HCT116 (cell line): ENCODE measurements around the gene UXS1. TPM values are rescaled to one million over a fixed set of nuclear protein-coding genes. Genes with fewer than 3 reads are reported as not detected.

Source experiments
- ATAC-seq: fragments of 200-7000 bp; cut with Tn5 transposase; 2 replicates; pipeline ENCODE4 v1.9.1; 2020; ENCODE audit warnings: mild to moderate bottlenecking, moderate library complexity
- BruUV-seq: library from RNA; stranded (reverse); fragments of 400-500 nt; replicated peaks from 2 replicates; lab custom pipeline; 2021; lab: Mats Ljungman, UMichigan
- CTCF ChIA-PET: fragments of 300-600 bp; sonication (Branson Sonifier 250); formaldehyde crosslinking; loops from one replicate; lab custom pipeline; 2021; ENCODE audit warnings: antibody characterized with exemption; lab: Charles Lee
- POLR2A ChIA-PET: fragments of 300-600, 350-600 bp; sonication (Branson Sonifier 250); formaldehyde crosslinking; loops from one replicate; lab custom pipeline; 2021; ENCODE audit warnings: antibody characterized with exemption; lab: Charles Lee
- RAD21 ChIA-PET, 2 experiments: fragments of 300-600 bp; sonication (Branson Sonifier 250); formaldehyde crosslinking; loops; one replicate each; lab custom pipeline; 2023; ENCODE audit warnings: low total read pairs in 2 of 2; ENCODE audit not compliant: uncharacterized antibody in 2 of 2, unreplicated experiment in 2 of 2, low non-redundant PET in 1 of 2; lab: Charles Lee
- DNase-seq: peaks from one replicate; pipeline ENCODE4 v3.0.0-alpha.2; 2010; ENCODE audit warnings: low read depth, low spot score
- H2AFZ ChIP-seq: fragments of 200-600 bp; shearing (Covaris generic), sonication (generic); 2 replicates; pipeline ENCODE4 v1.6.1; 2017; ENCODE audit warnings: low read depth, mixed run types, mixed read lengths, antibody characterized with exemption, low read length; ENCODE audit not compliant: poor library complexity, severe bottlenecking
- H3K27ac ChIP-seq: 2 replicates; pipeline ENCODE4 v1.5.1; 2012; ENCODE audit warnings: low read depth, low read length
- H3K27me3 ChIP-seq: fragments of 200-600 bp; sonication (generic); 2 replicates; pipeline ENCODE4 v1.6.1; 2016; ENCODE audit warnings: mixed run types, low read length, mixed read lengths; ENCODE audit not compliant: insufficient read depth
- H3K36me3 ChIP-seq, 2 experiments: fragments of 200-500 bp in 1 of 2; fragments of 200-600 bp in 1 of 2; sonication (Bioruptor generic) in 1 of 2; sonication (generic) in 1 of 2; 2 replicates each; pipeline versions ENCODE4 v1.5.1 to v1.6.1; 2014 to 2016; ENCODE audit warnings: low read length in 2 of 2, inconsistent platforms in 1 of 2, mixed read lengths in 1 of 2, mixed run types in 1 of 2; ENCODE audit not compliant: insufficient read depth in 2 of 2, control insufficient read depth in 1 of 2
- H3K4me1 ChIP-seq, 2 experiments: fragments of 200-600 bp in 1 of 2; sonication (generic) in 1 of 2; 2 replicates each; pipeline versions ENCODE4 v1.5.1 to v1.6.1; 2012 to 2017; ENCODE audit warnings: low read length in 2 of 2, inconsistent platforms in 1 of 2, mild to moderate bottlenecking in 1 of 2, mixed read lengths in 1 of 2, mixed run types in 1 of 2, moderate library complexity in 1 of 2; ENCODE audit not compliant: insufficient read depth in 2 of 2, control insufficient read depth in 1 of 2
- H3K4me2 ChIP-seq: fragments of 200-600 bp; sonication (generic); 2 replicates; pipeline ENCODE4 v1.6.1; 2017; ENCODE audit warnings: mixed run types, low read length, mixed read lengths
- H3K4me3 ChIP-seq, 2 experiments: fragments of 200-600 bp in 1 of 2; sonication (generic) in 1 of 2; replicated peaks in 1 of 2; 2 replicates each; pipeline ENCODE4 v1.5.1; 2011 to 2016; ENCODE audit warnings: low read length in 2 of 2, control low read depth in 1 of 2, low read depth in 1 of 2, mild to moderate bottlenecking in 1 of 2, mixed read lengths in 1 of 2, mixed run types in 1 of 2
- H3K79me2 ChIP-seq: fragments of 200-600 bp; sonication (generic); 2 replicates; pipeline ENCODE4 v1.6.1; 2017; ENCODE audit warnings: mild to moderate bottlenecking, mixed run types, low read length, moderate library complexity, mixed read lengths; ENCODE audit not compliant: insufficient read depth
- H3K9ac ChIP-seq: fragments of 200-600 bp; sonication (generic); 2 replicates; pipeline ENCODE4 v1.6.1; 2016; ENCODE audit warnings: low read length, mixed read lengths
- H3K9me2 ChIP-seq: fragments of 200-600 bp; sonication (generic), shearing (Covaris generic); 2 replicates; pipeline ENCODE4 v1.6.1; 2017; ENCODE audit warnings: mixed run types, mild to moderate bottlenecking, moderate library complexity; ENCODE audit not compliant: insufficient read depth
- H3K9me3 ChIP-seq, 2 experiments: fragments of 200-500 bp in 1 of 2; fragments of 200-600 bp in 1 of 2; sonication (Bioruptor generic) in 1 of 2; sonication (generic) in 1 of 2; 2 replicates each; pipeline ENCODE4 v1.6.1; 2014 to 2017; ENCODE audit warnings: low read length in 2 of 2, mixed read lengths in 2 of 2, inconsistent platforms in 1 of 2, low read depth in 1 of 2, mild to moderate bottlenecking in 1 of 2, mixed run types in 1 of 2, moderate library complexity in 1 of 2; ENCODE audit not compliant: control insufficient read depth in 1 of 2, insufficient read depth in 1 of 2
- H4K20me1 ChIP-seq: fragments of 200-600 bp; sonication (generic), shearing (Covaris generic); 2 replicates; pipeline ENCODE4 v1.6.1; 2017; ENCODE audit warnings: mixed run types, mild to moderate bottlenecking, moderate library complexity; ENCODE audit not compliant: insufficient read depth
- CBX3 ChIP-seq: IDR thresholded peaks from 2 replicates; pipeline ENCODE4 v1.6.1; 2012; ENCODE audit warnings: low read depth
- CTCF ChIP-seq, 3 experiments: fragments of 200-600 bp in 1 of 3; sonication (generic) in 1 of 3; IDR thresholded peaks in 2 of 3; conservative IDR thresholded peaks in 1 of 3; 2 replicates each; pipeline ENCODE4 v1.5.1; 2012 to 2017; ENCODE audit warnings: low read depth in 2 of 3, low read length in 2 of 3, antibody characterized with exemption in 1 of 3, borderline replicate concordance in 1 of 3, control low read depth in 1 of 3, mild to moderate bottlenecking in 1 of 3, mixed read lengths in 1 of 3, mixed run types in 1 of 3, moderate library complexity in 1 of 3; ENCODE audit not compliant: insufficient read depth in 1 of 3
- ELF1 ChIP-seq: IDR thresholded peaks from 2 replicates; pipeline ENCODE4 v1.6.1; 2012; ENCODE audit warnings: low read depth, borderline replicate concordance
- EZH2phosphoT487 ChIP-seq: fragments of 200-600 bp; IDR thresholded peaks from 2 replicates; pipeline ENCODE4 v1.6.1; 2018; ENCODE audit warnings: antibody characterized with exemption, borderline replicate concordance
- FOSL1 ChIP-seq: IDR thresholded peaks from 2 replicates; pipeline ENCODE4 v1.6.1; 2012; ENCODE audit warnings: low read depth
- POLR2AphosphoS5 ChIP-seq: IDR thresholded peaks from 2 replicates; pipeline ENCODE4 v1.6.1; 2011; ENCODE audit warnings: mild to moderate bottlenecking, low read depth, low read length, moderate library complexity
- RAD21 ChIP-seq: IDR thresholded peaks from 2 replicates; pipeline ENCODE4 v1.6.1; 2012; ENCODE audit warnings: low read depth, mild to moderate bottlenecking
- REST ChIP-seq: IDR thresholded peaks from 2 replicates; pipeline ENCODE4 v1.6.1; 2012; ENCODE audit warnings: low read depth
- SIN3A ChIP-seq: IDR thresholded peaks from 2 replicates; pipeline ENCODE4 v1.6.1; 2012; ENCODE audit warnings: low read depth
- SRF ChIP-seq: IDR thresholded peaks from 2 replicates; pipeline ENCODE4 v1.6.1; 2012; ENCODE audit warnings: low read depth
- TCF7L2 ChIP-seq: IDR thresholded peaks from 2 replicates; pipeline ENCODE4 v1.7.0; 2011; ENCODE audit warnings: borderline replicate concordance, inconsistent platforms; ENCODE audit not compliant: insufficient read depth, insufficient read length; ENCODE audit errors: extremely low read depth
- YY1 ChIP-seq: IDR thresholded peaks from 2 replicates; pipeline ENCODE4 v1.6.1; 2011; ENCODE audit warnings: low read length, low read depth, moderate library complexity, mild to moderate bottlenecking; ENCODE audit not compliant: insufficient replicate concordance; ENCODE audit errors: extremely low read depth
- ZBTB33 ChIP-seq: IDR thresholded peaks from 2 replicates; pipeline ENCODE4 v1.6.1; 2011; ENCODE audit warnings: mild to moderate bottlenecking, low read length, moderate library complexity; ENCODE audit not compliant: insufficient replicate concordance; ENCODE audit errors: extremely low read depth
- ZFX ChIP-seq: fragments of 450-650 bp; IDR thresholded peaks from 2 replicates; pipeline ENCODE4 v1.6.1; 2017
- ZNF274 ChIP-seq: fragments of 200-500 bp; sonication (Bioruptor generic); IDR thresholded peaks from 2 replicates; pipeline ENCODE4 v1.6.1; 2014; ENCODE audit warnings: mild to moderate bottlenecking, low read depth, low read length, inconsistent platforms
- intact Hi-C: fragments of 100-400 bp; cut with micrococcal nuclease; formaldehyde crosslinking; loops from 2 replicates; pipeline ENCODE4 v1.10.0; 2022
- total RNA-seq: library from RNA; stranded (reverse); gene quantifications from one replicate; pipeline ENCODE4 v1.2.1, GENCODE V29; 2021; ENCODE audit not compliant: unreplicated experiment
- TF ChIP-seq, protein P1 (sequence below): IDR thresholded peaks from 2 replicates; pipeline ENCODE4 v1.6.1; 2012
- TF ChIP-seq, protein P2 (sequence below): IDR thresholded peaks from 2 replicates; pipeline ENCODE4 v1.6.1; 2012

The UXS1 gene
- total RNA-seq, 1 experiment from 2014 or later, result 45.7 TPM

- Histone ChIP-seq H3K9me3 (no peaks in the 10 kb centered on the region), H3K27ac (no peak overlapping the region), H3K9ac (no peak overlapping the region), H3K27me3 (no peaks in the 10 kb centered on the region), H3K4me3 (0 out of 4 replicates have a peak overlapping the region, but pooled peaks of 1 of the 2 experiments have one; percentile 15), H4K20me1 (no peaks in the 10 kb centered on the region), H3K4me1 (peaks cover 16 to 32% of the 10 kb centered on the region in 2 experiments; a peak in 3 of 4 replicates), H2AFZ (no peak overlapping the region), H3K9me2 (no peaks in the 10 kb centered on the region), H3K4me2 (peak overlapping the region; percentile 45), H3K36me3 (no peaks in the 10 kb centered on the region), H3K79me2 (no peaks in the 10 kb centered on the region)
- TF ChIP-seq, protein P1, sequence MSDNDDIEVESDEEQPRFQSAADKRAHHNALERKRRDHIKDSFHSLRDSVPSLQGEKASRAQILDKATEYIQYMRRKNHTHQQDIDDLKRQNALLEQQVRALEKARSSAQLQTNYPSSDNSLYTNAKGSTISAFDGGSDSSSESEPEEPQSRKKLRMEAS, result no peak
- TF ChIP-seq, protein P2, sequence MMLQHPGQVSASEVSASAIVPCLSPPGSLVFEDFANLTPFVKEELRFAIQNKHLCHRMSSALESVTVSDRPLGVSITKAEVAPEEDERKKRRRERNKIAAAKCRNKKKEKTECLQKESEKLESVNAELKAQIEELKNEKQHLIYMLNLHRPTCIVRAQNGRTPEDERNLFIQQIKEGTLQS, result no peak
- TF ChIP-seq YY1 (no peak), SIN3A (no peak), FOSL1 (no peak), REST (no peak), TCF7L2 (no peak), CBX3 (no peak), SRF (no peak), EZH2phosphoT487 (no peak), ZFX (no peak), ZBTB33 (no peak), POLR2AphosphoS5 (no peak), ZNF274 (no peak), RAD21 (no peak), CTCF (IDR thresholded peaks at IDR 0.05 in 2 of 3, conservative IDR thresholded peaks at IDR 0.05 in 1 of 3; ENCODE audit: borderline replicate concordance in 1 of 3, insufficient read depth in 1 of 3, low read depth in 2 of 3, low read length in 2 of 3) (no peak), ELF1 (no peak)
- CTCF ChIA-PET, result no interaction called here
- RAD21 ChIA-PET, result no interaction called here
- ATAC-seq, result peak; percentile 32; the same call in 1 of the 2 replicates
- DNase-seq, result no peak
- BruUV-seq, result no TSS peak
- intact Hi-C loops, result no loop called here
- POLR2A ChIA-PET, result no interaction called here
Observed at GRCh38 chr2:106053581-106053980, 140.5 kb downstream of the UXS1 start.
